ENCODE data around the gene CALD1.
"Not testable (repeated sequence)": the region's sequence is repeated elsewhere in the genome, so short reads cannot be mapped to it uniquely, and the experiment has no call there.

Gene CALD1

GRCh38 chr7:134948246-134948645 is 168.8 kb downstream of the CALD1 start:
- H3K9ac ChIP-seq (ENCODE audit: low read depth, low read length), result no peak overlapping the region
- H3K36me3 ChIP-seq (ENCODE audit: control insufficient read depth, insufficient read depth, low read length), result peaks cover 76% of the 10 kb centered on the region
- H3K4me3 ChIP-seq (ENCODE audit: low read depth, low read length), result no peak overlapping the region
- H3K27ac ChIP-seq (ENCODE audit: low read depth, low read length), result no peak overlapping the region
- no peaks in the 10 kb centered on the region for H3K4me1 ChIP-seq (ENCODE audit: control insufficient read depth, insufficient read depth, low read length)
- H3K9me3 ChIP-seq (ENCODE audit: control insufficient read depth, insufficient read depth, low read length), result no peaks in the 10 kb centered on the region
- H3K27me3 ChIP-seq (ENCODE audit: control insufficient read depth, insufficient read depth, low read length), result no peaks in the 10 kb centered on the region

- H3K4me3 ChIP-seq (ENCODE audit: low read depth, low read length), result no peak overlapping the region
- no peaks in the 10 kb centered on the region for H3K4me1 ChIP-seq (ENCODE audit: control insufficient read depth, insufficient read depth, low read length)
- no peak overlapping the region for H3K9ac ChIP-seq (ENCODE audit: low read depth, low read length)
- no peaks in the 10 kb centered on the region for H3K27me3 ChIP-seq (ENCODE audit: control insufficient read depth, insufficient read depth, low read length)
- H3K9me3 ChIP-seq (ENCODE audit: control insufficient read depth, insufficient read depth, low read length), result no peaks in the 10 kb centered on the region
- peaks cover 79% of the 10 kb centered on the region for H3K36me3 ChIP-seq (ENCODE audit: control insufficient read depth, insufficient read depth, low read length)
- no peak overlapping the region for H3K27ac ChIP-seq (ENCODE audit: low read depth, low read length)
These were observed 169.3 kb downstream of the CALD1 start for GRCh38 chr7:134948736-134949135.

- H3K4me3 ChIP-seq (ENCODE audit: low read depth, low read length), result no peak overlapping the region
- H3K27ac ChIP-seq (ENCODE audit: low read depth, low read length), result no peak overlapping the region
- no peak overlapping the region for H3K9ac ChIP-seq (ENCODE audit: low read depth, low read length)
- H3K4me1 ChIP-seq (ENCODE audit: control insufficient read depth, insufficient read depth, low read length), result no peaks in the 10 kb centered on the region
- H3K36me3 ChIP-seq (ENCODE audit: control insufficient read depth, insufficient read depth, low read length), result peaks cover 83% of the 10 kb centered on the region
- no peaks in the 10 kb centered on the region for H3K27me3 ChIP-seq (ENCODE audit: control insufficient read depth, insufficient read depth, low read length)
- H3K9me3 ChIP-seq (ENCODE audit: control insufficient read depth, insufficient read depth, low read length), result no peaks in the 10 kb centered on the region
These were observed 169.7 kb downstream of the CALD1 start for GRCh38 chr7:134949171-134949570.

GRCh38 chr7:134954197-134955082 is 175.0 kb downstream of the CALD1 start:
- Histone ChIP-seq H3K27me3 (ENCODE audit: control insufficient read depth, insufficient read depth, low read length) (no peaks in the 10 kb centered on the region), H3K36me3 (ENCODE audit: control insufficient read depth, insufficient read depth, low read length) (peaks cover 84% of the 10 kb centered on the region), H3K4me1 (ENCODE audit: control insufficient read depth, insufficient read depth, low read length) (no peaks in the 10 kb centered on the region), H3K4me3 (ENCODE audit: low read depth, low read length) (no peak overlapping the region), H3K9me3 (ENCODE audit: control insufficient read depth, insufficient read depth, low read length) (no peaks in the 10 kb centered on the region), H3K27ac (ENCODE audit: low read depth, low read length) (no peak overlapping the region), H3K9ac (ENCODE audit: low read depth, low read length) (no peak overlapping the region)

- no peak overlapping the region for H3K27ac ChIP-seq (ENCODE audit: low read depth, low read length)
- H3K4me1 ChIP-seq (ENCODE audit: control insufficient read depth, insufficient read depth, low read length), result no peaks in the 10 kb centered on the region
- no peak overlapping the region for H3K9ac ChIP-seq (ENCODE audit: low read depth, low read length)
- H3K36me3 ChIP-seq (ENCODE audit: control insufficient read depth, insufficient read depth, low read length), result peaks cover 84% of the 10 kb centered on the region
- H3K27me3 ChIP-seq (ENCODE audit: control insufficient read depth, insufficient read depth, low read length), result no peaks in the 10 kb centered on the region
- no peaks in the 10 kb centered on the region for H3K9me3 ChIP-seq (ENCODE audit: control insufficient read depth, insufficient read depth, low read length)
- H3K4me3 ChIP-seq (ENCODE audit: low read depth, low read length), result no peak overlapping the region
These were observed 177.6 kb downstream of the CALD1 start for GRCh38 chr7:134957005-134957404.

GRCh38 chr7:134959810-134960209 is 180.4 kb downstream of the CALD1 start:
- no peak overlapping the region for H3K27ac ChIP-seq (ENCODE audit: low read depth, low read length)
- no peaks in the 10 kb centered on the region for H3K4me1 ChIP-seq (ENCODE audit: control insufficient read depth, insufficient read depth, low read length)
- H3K4me3 ChIP-seq (ENCODE audit: low read depth, low read length), result no peak overlapping the region
- no peaks in the 10 kb centered on the region for H3K9me3 ChIP-seq (ENCODE audit: control insufficient read depth, insufficient read depth, low read length)
- no peak overlapping the region for H3K9ac ChIP-seq (ENCODE audit: low read depth, low read length)
- peaks cover 90% of the 10 kb centered on the region for H3K36me3 ChIP-seq (ENCODE audit: control insufficient read depth, insufficient read depth, low read length)
- H3K27me3 ChIP-seq (ENCODE audit: control insufficient read depth, insufficient read depth, low read length), result no peaks in the 10 kb centered on the region

- Histone ChIP-seq H3K4me1 (ENCODE audit: control insufficient read depth, insufficient read depth, low read length) (no peaks in the 10 kb centered on the region), H3K9ac (ENCODE audit: low read depth, low read length) (no peak overlapping the region), H3K27ac (ENCODE audit: low read depth, low read length) (no peak overlapping the region), H3K9me3 (ENCODE audit: control insufficient read depth, insufficient read depth, low read length) (no peaks in the 10 kb centered on the region), H3K27me3 (ENCODE audit: control insufficient read depth, insufficient read depth, low read length) (no peaks in the 10 kb centered on the region), H3K4me3 (ENCODE audit: low read depth, low read length) (no peak overlapping the region), H3K36me3 (ENCODE audit: control insufficient read depth, insufficient read depth, low read length) (peaks cover 92% of the 10 kb centered on the region)
These were observed 182.9 kb downstream of the CALD1 start for GRCh38 chr7:134962270-134962780.

- Histone ChIP-seq H3K4me3 (ENCODE audit: low read depth, low read length) (no peak overlapping the region), H3K4me1 (ENCODE audit: control insufficient read depth, insufficient read depth, low read length) (no peaks in the 10 kb centered on the region), H3K27me3 (ENCODE audit: control insufficient read depth, insufficient read depth, low read length) (no peaks in the 10 kb centered on the region), H3K9ac (ENCODE audit: low read depth, low read length) (no peak overlapping the region), H3K27ac (ENCODE audit: low read depth, low read length) (no peak overlapping the region), H3K9me3 (ENCODE audit: control insufficient read depth, insufficient read depth, low read length) (no peaks in the 10 kb centered on the region), H3K36me3 (ENCODE audit: control insufficient read depth, insufficient read depth, low read length) (peaks cover 90% of the 10 kb centered on the region)
These were observed 183.6 kb downstream of the CALD1 start for GRCh38 chr7:134963036-134963435.

- no peak overlapping the region for H3K9ac ChIP-seq (ENCODE audit: low read depth, low read length)
- no peaks in the 10 kb centered on the region for H3K9me3 ChIP-seq (ENCODE audit: control insufficient read depth, insufficient read depth, low read length)
- H3K27ac ChIP-seq (ENCODE audit: low read depth, low read length), result no peak overlapping the region
- H3K4me1 ChIP-seq (ENCODE audit: control insufficient read depth, insufficient read depth, low read length), result no peaks in the 10 kb centered on the region
- H3K27me3 ChIP-seq (ENCODE audit: control insufficient read depth, insufficient read depth, low read length), result no peaks in the 10 kb centered on the region
- peaks cover 55% of the 10 kb centered on the region for H3K36me3 ChIP-seq (ENCODE audit: control insufficient read depth, insufficient read depth, low read length)
- no peak overlapping the region for H3K4me3 ChIP-seq (ENCODE audit: low read depth, low read length)
These were observed 187.3 kb downstream of the CALD1 start for GRCh38 chr7:134966691-134967090.

GRCh38 chr7:134968110-134968509 is 188.7 kb downstream of the CALD1 start:
- no peak overlapping the region for H3K4me3 ChIP-seq (ENCODE audit: low read depth, low read length)
- H3K9me3 ChIP-seq (ENCODE audit: control insufficient read depth, insufficient read depth, low read length), result no peaks in the 10 kb centered on the region
- H3K27ac ChIP-seq (ENCODE audit: low read depth, low read length), result no peak overlapping the region
- H3K9ac ChIP-seq (ENCODE audit: low read depth, low read length), result no peak overlapping the region
- H3K36me3 ChIP-seq (ENCODE audit: control insufficient read depth, insufficient read depth, low read length), result peaks cover 41% of the 10 kb centered on the region
- H3K27me3 ChIP-seq (ENCODE audit: control insufficient read depth, insufficient read depth, low read length), result no peaks in the 10 kb centered on the region
- H3K4me1 ChIP-seq (ENCODE audit: control insufficient read depth, insufficient read depth, low read length), result no peaks in the 10 kb centered on the region

GRCh38 chr7:134981645-134982044 is 202.2 kb downstream of the CALD1 start:
- not testable (repeated sequence) for H3K4me3 ChIP-seq (ENCODE audit: low read depth, low read length); H3K9ac ChIP-seq (ENCODE audit: low read depth, low read length); H3K9me3 ChIP-seq (ENCODE audit: control insufficient read depth, insufficient read depth, low read length); H3K4me1 ChIP-seq (ENCODE audit: control insufficient read depth, insufficient read depth, low read length); H3K27me3 ChIP-seq (ENCODE audit: control insufficient read depth, insufficient read depth, low read length); H3K27ac ChIP-seq (ENCODE audit: low read depth, low read length); H3K36me3 ChIP-seq (ENCODE audit: control insufficient read depth, insufficient read depth, low read length)
